Measurements from ENCODE around the gene CIAO2A.
"Not testable (repeated sequence)": the region's sequence is repeated elsewhere in the genome, so short reads cannot be mapped to it uniquely, and the experiment has no call there.

The CIAO2A gene, protein sequence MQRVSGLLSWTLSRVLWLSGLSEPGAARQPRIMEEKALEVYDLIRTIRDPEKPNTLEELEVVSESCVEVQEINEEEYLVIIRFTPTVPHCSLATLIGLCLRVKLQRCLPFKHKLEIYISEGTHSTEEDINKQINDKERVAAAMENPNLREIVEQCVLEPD

GRCh38 chr15:64093627-64094417, at the start of gene CIAO2A:
Gene CIAO2A, minus strand, starts transcription at chr15:64093838. Its CDS starts 70 bp downstream, at chr15:64093768.
- DNase-seq (ENCODE audit: low read depth), result peak; percentile 92
- peak within 1 kb of the TSS; percentile 73 for H3K4me3 ChIP-seq (ENCODE audit: low read depth, low read length)

DNA sequence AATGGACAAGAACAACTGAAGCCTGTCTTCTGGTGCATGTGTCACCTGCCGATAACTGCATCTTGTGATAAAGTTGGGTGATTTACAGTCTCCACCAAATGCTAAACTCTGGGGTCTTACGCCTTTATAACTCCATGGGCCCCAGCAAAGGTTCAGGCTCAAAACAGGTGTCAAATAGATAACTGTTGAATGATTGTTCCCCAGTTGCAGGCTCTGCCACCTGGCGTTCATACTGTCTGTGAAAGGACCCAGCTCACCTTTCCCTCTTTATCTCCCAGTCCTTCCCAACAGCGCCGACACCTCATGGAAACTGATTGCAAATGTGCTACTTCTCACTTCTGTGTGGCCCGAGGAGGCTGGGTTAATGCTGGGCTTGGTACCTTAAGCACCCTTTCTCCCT, 49.6 kb upstream of the CIAO2A start:
- H3K4me3 ChIP-seq (ENCODE audit: low read depth, low read length), result no peak overlapping the region

GRCh38 chr15:64141798-64142512, 48.3 kb upstream of the CIAO2A start:
- no peak for DNase-seq (ENCODE audit: low read depth)
- H3K4me3 ChIP-seq (ENCODE audit: low read depth, low read length), result no peak overlapping the region

More for the DNA sequence above, 49.6 kb upstream of the CIAO2A start:
- DNase-seq (ENCODE audit: low read depth), result no peak

DNA sequence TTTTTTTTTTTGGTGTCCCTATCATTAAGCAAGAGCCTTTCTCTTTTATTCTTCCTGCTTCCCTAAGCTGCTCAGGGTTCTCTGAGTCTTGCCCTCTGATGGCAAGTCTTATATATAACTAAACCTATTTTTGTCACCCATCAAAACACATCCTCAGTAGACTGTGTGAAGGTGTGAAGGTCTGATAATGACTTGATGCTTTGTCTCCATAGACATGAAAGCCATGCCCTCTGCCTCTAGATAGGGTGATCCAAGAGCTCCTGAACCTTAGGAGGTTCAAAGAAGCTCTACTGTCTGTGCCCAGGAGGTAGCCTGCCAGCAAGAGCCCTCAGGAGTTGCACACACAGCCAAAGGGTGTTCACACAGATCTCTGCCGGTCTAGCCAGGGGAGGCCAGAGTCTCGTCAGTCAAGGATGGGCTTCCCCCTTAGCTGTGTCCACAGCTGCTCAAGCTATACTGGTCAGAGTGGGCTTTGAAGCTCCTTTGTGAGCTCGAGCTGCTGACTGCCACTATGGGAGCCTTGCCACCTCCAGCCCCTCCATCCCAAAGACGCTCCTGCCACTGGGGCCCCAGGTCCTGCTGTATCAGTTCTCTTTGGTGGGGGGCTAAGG, 44.8 kb upstream of the CIAO2A start:
- no peak for DNase-seq (ENCODE audit: low read depth)
- no peak overlapping the region for H3K4me3 ChIP-seq (ENCODE audit: low read depth, low read length)

DNA sequence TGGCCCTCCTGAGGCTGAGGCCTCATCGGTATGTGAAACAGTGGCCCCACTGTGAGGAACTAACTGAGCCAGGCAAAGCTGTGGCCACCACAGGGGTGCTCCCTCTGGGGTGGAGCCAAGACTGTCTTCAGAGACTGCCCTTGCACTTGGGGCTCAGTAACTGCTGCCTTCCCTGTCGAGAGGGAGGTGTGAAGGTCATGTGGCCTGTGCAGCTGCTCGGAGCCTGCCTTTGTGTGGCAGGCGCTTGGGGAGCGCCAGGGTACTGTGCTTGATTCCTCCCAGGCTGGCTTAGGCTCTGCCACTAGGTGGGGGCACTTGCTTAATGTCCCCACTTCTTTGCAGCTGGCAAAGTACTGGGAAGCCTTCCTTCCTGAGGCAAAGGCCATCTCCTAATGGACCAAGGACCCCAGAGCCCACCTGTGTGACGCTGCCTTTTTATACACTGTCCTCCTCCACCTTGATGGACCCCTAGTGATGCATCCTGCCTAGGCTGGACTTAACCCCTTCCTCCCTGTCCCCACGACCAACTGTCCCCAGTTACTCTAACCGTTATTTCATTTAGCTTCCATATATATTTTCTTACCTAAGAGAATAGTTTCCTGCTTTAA, 43.7 kb upstream of the CIAO2A start:
- H3K4me3 ChIP-seq (ENCODE audit: low read depth, low read length), result no peak overlapping the region
- DNase-seq (ENCODE audit: low read depth), result no peak

GRCh38 chr15:64136347-64136746, 42.7 kb upstream of the CIAO2A start:
- H3K4me3 ChIP-seq (ENCODE audit: low read depth, low read length), result no peak overlapping the region
- DNase-seq (ENCODE audit: low read depth), result no peak

DNA sequence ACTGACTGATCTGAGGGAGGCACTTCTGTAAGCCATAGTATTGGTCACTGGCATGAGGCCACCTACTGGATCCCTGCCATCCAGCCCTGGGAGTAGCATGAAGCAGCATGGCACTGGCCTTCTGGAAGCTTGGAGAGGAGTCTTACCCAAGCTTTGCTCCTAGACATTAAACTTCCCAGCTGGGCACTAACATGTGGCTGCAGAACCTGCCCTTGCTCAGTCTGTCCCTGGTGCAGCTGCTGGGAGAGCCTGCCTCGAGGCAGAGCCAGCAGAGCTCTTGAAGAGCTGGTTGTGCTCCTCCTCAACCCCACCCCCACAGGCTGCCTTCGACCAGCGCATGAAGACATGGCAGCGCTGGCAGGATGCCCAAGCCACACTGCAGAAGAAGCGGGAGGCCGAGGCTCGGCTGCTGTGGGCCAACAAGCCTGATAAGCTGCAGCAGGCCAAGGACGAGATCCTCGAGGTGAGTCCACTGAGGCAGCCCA, 40.7 kb upstream of the CIAO2A start:
- H3K4me3 ChIP-seq (ENCODE audit: low read depth, low read length), result no peak overlapping the region
- DNase-seq (ENCODE audit: low read depth), result no peak

DNA sequence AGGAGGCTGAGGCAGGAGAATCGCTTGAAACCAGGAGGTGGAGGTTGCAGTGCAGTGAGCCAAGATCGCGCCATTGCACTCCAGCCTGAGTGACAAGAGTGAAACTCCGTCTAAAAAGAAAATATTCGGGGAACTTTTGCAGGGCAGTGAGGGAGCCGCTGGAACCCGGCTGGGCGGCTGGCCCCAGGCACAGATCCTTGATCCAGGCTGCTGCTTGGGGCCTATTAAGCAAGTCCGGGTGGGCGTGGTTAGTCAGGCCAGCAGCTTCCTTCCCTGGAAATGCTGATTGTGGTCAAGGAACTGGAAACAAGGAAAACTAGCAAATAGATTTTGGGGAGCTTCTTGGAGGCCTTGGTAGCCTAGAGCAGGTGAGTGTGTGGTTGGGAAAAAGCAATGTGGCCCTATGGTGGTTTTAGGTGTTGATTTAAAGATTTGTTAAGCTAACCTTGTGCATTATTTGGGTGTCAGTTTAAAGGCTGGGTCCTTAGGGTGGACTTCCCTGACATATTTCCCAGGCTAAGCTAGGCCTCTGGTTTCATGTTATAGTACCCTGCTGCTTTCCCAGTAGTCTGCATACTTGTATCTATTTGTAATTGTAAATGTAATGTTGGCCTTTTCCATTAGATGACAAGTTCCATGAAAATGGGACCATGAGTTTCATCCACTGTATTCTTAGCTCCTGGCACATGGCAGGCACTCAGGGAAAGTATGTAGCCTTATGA, 40.1 kb upstream of the CIAO2A start:
- H3K4me3 ChIP-seq (ENCODE audit: low read depth, low read length), result no peak overlapping the region
- DNase-seq (ENCODE audit: low read depth), result no peak

GRCh38 chr15:64132217-64132616, 38.6 kb upstream of the CIAO2A start:
- H3K4me3 ChIP-seq (ENCODE audit: low read depth, low read length), result no peak overlapping the region
- no peak for DNase-seq (ENCODE audit: low read depth)

- H3K4me3 ChIP-seq (ENCODE audit: low read depth, low read length), result no peak overlapping the region
- no peak for DNase-seq (ENCODE audit: low read depth)
These were observed 37.9 kb upstream of the CIAO2A start for GRCh38 chr15:64131547-64131946.

DNA sequence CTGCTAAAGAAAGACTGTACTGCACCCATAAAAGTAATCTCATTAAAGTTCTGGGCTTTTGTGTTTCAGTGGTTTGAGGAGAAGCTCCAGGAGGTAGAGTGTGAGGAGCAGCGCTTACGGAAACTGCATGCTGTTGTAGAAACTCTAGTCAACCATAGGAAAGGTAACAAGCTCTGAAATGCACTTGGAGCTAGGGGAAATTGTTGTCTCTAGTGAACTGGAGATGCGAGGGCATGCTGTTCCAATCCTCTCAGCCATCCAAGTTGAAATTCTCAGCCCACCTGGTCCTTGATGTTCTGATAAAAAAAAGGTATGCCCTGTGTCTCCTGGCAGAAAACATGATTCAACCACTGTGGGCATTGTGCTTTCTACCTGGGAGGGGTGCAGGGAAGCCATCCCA, 36.5 kb upstream of the CIAO2A start:
- DNase-seq (ENCODE audit: low read depth), result no peak
- no peak overlapping the region for H3K4me3 ChIP-seq (ENCODE audit: low read depth, low read length)

GRCh38 chr15:64127521-64128270, 34.1 kb upstream of the CIAO2A start:
- DNase-seq (ENCODE audit: low read depth), result no peak

GRCh38 chr15:64125978-64126377, 32.3 kb upstream of the CIAO2A start:
- no peak overlapping the region for H3K4me3 ChIP-seq (ENCODE audit: low read depth, low read length)
- DNase-seq (ENCODE audit: low read depth), result no peak

More at GRCh38 chr15:64127521-64128270, 34.1 kb upstream of the CIAO2A start:
- H3K4me3 ChIP-seq (ENCODE audit: low read depth, low read length), result no peak overlapping the region

- no peak overlapping the region for H3K4me3 ChIP-seq (ENCODE audit: low read depth, low read length)
- no peak for DNase-seq (ENCODE audit: low read depth)
These were observed 29.3 kb upstream of the CIAO2A start for GRCh38 chr15:64122936-64123351.

- no peak for DNase-seq (ENCODE audit: low read depth)
These were observed 28.8 kb upstream of the CIAO2A start for GRCh38 chr15:64122444-64122843.

DNA sequence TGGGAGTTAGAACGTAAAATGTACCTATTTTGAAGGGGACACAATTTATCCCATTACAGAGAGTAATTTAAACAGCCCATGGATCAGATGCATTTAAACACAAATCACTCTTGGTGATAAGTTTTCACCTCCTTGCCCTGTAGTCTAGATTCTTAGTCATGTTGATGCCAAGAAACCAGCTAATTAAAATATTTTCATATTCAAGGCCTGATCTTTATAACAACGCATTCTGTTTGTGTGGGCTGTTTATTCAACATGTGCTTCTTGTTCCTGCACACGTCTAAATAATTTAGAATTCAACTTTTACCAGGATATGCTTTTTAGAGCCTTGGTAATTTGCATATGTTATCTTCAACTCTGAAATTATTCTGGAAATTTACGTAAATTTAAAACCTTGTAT, 28.0 kb upstream of the CIAO2A start:
- H3K4me3 ChIP-seq (ENCODE audit: low read depth, low read length), result no peak overlapping the region
- DNase-seq (ENCODE audit: low read depth), result no peak

More at GRCh38 chr15:64122444-64122843, 28.8 kb upstream of the CIAO2A start:
- H3K4me3 ChIP-seq (ENCODE audit: low read depth, low read length), result no peak overlapping the region

- not testable (repeated sequence) for DNase-seq (ENCODE audit: low read depth); H3K4me3 ChIP-seq (ENCODE audit: low read depth, low read length)
These were observed 26.7 kb upstream of the CIAO2A start for GRCh38 chr15:64120322-64120721.

Measured in skeletal muscle cell (primary cell).